ENCODE data around the gene HMCN1.

Gene HMCN1

DNA sequence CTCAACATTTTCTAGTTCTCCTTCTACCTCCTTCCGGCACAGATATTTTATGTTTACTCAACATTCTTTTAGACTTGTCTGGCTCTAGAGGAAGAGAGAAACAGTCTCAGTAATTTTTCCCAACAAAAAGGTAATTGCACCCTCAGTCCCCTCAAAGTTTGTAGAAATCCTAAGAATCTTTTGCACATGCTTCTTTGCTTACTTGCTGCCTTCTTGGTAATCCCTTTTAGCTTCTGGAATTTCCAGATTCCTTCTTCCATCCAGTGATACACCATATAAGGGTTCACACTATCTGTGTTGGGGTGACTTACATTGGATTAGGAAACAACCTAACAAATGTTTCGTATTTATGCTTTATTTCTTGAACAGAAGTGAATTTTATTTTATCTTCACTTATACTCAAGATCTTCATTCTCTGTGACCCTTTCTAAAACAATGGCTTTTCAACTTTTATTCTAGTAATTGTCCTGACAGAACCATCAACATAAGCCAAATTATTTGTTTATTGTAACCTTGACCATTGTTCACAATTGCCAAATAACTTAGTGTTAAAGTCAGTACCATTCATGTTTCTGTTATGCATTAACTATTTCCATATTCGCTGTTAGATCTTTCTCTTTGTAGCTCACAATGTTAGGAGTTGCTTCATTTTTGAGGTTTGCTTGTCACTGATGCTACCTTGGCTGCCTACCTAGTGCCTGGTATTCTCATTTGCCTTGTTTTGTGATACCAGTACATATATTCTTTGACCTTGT, 238.1 kb downstream of the HMCN1 start:
- DNase-seq, result no peak

DNA sequence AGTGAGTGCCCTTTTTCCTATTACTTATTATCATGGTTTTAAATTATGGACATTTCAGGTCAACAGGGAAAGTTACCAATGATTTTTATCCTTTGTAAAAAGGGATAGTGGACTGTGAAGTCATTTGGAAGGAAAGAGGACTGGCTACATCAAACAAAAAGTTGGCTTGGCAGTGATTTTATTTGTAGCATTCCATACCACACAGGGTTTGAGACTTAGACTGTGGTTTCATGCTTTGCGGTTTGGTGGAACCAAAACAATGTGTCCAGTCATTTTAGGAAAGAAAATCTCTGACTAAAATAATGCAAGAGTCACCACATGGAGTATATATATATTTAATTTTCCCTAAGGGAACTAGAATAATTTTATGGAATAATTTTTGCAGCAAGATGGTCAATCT, 239.5 kb downstream of the HMCN1 start:
- DNase-seq, result no peak

DNA sequence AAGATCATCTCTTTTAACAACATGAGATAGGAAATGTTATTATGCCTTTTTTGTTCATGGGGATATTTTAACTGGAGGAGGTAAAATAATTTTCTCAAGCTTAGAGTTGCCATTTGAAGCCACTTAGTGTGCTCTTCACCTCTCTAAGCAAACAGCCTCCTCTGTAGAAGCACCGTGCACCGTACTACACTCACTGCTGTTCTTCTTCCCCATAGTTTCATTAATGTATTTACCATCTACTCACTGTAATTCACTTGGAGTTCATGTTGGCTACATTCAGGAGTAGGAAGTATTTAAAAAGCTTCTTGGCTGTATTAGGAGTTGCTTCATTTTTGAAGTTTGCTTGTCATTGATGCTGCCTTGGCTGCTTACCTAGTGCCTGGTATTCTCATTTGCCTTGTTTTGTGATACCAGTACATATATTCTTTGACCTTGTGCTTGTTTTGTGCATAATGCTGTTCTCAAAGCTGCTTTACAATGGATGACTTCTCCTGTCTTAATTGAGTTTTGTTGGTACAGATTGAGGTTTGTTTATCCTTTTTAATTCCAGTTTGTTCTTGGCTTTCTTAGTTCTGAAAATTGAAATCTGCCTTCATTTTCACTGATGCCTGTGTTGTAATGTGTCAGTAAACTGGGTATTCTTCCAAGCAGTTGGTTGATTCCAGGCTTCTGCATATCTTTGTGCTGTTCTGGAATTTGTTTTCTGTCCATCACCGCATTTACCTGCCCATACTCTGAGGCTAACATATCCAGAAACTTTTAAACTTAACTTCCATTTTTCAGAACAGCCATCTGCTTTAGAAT, 240.4 kb downstream of the HMCN1 start:
- DNase-seq, result no peak

DNA sequence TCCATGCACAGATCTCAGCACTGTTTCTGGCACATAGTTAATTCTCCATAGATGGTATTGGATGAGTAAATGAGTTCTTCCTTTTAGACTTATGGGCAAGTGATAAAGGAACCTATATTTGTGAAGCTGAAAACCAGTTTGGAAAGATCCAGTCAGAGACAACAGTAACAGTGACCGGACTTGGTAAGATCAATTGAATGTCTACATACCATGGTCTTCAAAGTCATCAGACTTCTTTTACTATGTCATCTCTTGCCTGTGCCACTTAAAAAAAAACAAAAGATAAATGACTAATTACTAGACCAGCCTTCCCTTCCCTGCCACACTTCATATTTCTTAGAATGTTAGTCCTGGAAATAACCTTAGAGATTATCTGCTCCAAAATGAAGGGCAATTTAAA, 246.7 kb downstream of the HMCN1 start:
- DNase-seq, result no peak

DNA sequence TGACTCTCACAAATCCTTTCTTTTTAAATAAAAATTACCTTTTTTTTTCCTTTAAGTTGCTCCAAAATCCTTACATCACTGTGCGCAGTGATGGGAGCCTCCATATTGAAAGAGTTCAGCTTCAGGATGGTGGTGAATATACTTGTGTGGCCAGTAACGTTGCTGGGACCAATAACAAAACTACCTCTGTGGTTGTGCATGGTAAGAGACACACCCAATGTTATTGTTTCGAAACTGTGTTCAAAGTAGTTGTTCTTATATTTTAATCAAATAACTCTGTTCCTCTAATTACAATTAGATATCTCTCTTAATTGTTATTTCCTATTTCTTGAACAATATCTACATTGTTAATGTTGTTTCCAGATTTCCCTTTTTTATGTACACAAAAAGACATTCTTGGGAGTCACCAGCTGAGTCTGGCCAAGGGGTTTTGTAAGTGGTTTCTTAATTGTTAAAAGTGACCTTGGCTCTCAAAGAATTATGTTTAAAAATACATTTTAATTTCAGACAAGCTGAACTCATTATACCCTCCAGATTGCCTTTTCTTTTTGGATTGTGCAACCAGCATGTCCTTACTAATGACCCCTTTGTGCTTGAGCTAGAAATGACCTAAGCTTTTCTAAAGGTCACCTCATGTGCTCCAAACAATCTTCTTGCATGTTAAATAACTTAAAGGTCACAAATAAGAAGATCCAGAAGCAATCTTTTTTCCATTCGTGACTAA, 250.1 kb downstream of the HMCN1 start:
- no peak for DNase-seq

DNA sequence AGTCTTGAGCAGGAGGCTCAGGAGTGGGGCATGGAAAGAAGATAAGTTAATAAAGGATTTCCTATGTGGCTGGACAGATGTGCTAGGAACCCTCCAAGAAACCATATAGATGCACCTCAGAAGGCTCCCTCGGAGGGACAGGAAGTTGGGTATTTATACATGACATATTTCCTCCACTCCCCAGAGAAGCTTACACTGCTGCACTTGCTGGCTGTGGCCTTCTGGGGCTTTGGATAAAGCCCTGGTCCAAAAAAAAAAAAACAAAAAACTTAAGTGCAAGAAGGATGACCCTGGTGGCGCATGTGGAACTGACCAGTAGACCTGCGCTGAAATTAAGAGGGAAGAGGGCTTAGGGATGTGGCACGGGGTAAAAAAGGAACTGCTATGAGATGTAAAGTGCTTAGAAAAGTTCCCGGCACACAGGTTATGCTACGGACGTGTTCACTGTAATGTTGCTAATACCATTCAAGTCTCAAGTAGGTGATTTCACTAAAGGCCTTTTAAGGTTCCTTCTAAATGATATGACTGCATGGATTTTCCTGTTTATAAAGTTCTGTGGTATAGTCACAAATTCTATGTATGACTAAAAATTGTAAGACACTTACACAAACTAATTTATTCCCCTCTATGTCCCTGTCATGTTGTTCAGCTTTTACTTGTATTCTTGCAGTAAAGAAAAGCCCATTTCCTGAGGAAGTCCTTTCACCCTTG, 253.6 kb downstream of the HMCN1 start:
- no peak for DNase-seq

DNA sequence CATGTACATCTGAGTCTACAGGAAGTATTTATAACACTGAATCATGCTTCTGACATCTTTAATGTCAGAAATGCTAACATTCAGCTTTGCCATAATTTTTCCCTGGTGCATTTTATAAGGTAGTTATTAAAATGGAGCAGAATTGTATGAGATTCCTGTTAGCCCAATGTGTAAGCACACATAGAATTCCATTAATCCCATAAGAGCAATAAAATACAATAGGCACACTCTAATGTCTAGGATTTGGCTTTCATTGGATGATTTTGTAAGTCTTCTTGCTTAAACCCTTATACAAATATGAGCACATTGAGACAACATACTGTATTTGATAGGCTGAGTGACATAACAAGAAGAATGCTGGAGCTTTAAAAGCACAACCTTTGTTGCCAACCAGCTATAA, 256.4 kb downstream of the HMCN1 start:
- no peak for DNase-seq

DNA sequence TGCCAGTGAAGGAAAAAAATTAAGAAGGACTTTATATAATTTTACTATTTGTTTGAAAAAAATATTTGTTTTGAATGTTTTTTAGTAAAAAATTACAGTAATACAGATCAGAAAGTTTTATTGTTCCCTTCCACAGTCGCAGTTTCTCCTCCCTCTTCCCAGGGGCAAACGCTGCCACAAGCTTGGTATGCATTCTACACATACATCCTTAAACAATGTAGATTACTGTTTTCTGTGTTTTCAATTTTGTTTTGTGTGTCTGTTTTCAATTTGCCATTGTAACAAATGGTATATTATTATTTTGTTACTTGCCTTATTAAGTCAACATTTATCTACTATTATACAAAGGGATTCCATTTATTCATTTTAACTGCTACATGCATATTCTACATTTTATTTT, 257.1 kb downstream of the HMCN1 start:
- no peak for DNase-seq

DNA sequence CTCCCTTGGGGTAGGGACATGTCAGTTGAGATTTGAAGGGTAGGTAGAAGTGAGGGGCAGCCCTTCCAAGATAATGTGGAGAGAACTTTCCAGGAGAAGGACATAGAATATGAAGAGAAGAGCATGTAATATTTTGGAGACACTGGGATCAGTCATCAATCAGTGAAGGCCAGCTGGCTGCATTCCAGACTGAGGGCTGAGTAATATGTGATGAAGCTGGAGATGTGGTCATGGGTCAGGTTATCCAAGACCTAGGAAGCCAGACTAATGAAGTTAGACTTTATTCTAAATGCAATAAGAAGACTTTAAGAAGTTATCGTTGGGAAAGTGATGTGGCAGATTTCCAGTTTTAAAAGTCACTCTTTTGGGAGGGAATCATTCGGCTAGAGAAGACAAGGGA, 262.0 kb downstream of the HMCN1 start:
- DNase-seq, result no peak

DNA sequence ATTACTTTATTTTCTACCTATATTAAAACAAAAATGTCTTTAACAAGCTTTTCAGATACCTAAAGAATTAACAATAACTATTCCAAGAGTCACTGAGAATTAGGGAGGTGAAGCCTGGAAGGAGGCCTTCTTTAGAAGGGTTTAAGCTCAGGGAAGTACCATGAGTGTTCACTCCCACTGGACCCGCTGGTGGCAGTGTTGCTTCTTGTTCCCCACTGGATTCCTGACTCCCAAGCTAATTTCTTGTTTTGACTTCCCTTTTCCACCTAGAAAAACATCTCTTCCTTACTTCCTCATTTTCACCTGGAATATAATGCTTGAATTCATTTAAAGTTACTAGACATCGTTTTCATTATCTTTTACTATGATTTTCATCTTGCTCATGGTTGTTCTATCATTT, 264.2 kb downstream of the HMCN1 start:
- no peak for DNase-seq

DNA sequence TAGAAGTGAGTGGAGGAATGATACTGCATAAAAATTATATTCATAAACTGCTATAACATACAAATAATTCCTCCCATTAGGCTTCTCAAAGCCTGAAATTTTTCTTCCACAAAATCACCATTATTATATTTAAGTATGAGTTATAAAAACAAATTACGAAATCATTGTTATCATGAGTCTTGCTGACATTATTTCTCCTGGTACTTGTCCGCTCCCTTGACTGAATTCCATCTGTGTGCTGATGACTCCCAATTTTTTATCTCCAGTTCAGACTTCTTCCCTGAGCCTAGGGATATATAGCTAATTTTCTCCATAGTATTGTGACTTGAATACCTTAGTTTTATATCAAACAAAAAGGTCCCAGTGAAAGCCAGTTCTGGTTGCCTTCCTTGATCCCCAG, 268.2 kb downstream of the HMCN1 start:
- no peak for DNase-seq

DNA sequence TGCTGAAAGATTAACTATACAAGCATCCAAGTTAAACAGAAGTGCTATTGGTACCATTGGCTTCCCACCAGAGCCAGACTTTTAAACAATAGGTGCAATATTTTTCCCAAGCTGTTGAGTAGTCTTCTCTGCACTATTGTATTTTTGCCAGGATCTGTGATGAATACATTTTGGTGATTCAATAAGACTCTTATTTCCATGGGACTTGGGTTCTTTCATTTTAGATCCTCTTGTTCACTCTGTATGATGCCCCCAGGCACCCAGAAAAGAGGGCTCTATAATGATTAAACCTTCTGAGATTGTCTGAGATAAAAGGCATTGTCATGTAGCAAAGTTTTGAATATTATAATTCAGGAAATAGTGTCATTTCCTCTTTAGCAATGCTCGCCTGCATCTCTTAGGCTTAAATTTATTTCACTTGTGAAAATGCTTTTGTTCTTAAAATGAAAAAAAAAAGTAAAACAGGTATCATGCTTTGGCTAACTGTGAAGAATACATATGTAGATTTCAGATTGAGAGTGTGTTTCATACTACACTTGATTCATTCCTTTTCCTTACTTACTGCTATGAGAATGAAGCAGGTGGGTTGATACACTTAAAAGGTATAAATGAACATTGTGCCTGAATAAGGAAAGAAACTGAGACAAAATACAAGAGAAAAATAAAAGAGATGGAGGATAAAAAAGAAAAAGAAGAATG, 275.0 kb downstream of the HMCN1 start:
- no peak for DNase-seq

DNA sequence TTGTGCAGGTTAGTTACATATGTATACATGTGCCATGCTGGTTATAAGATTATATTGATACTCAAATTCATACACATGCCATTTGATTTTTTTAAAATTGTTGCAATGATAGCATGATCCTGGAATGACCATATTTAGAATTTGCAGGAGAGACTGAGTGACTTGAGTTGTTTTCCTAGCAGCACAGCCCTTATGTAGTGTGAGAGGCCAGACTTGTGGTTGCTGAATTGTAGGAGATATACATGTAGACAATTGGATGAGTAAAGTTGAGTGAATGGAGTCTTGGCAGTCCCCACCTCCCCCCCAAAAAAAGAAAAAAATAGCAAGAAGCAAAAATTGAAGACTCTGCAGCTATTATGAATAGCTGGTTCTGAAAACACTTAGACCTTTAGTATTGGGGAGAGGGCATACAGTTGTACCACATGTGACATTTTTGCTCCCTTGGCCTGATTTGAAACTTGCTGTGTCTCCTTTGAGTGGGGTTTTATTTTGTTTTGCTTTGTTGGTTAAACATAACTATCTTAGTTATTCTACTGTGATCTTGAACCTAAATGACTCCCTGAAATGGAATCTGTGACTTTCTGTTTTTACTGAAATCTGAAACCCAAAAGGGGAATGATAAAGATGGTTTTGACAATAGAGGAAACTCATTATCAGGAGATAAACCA, 280.3 kb downstream of the HMCN1 start:
- no peak for DNase-seq

DNA sequence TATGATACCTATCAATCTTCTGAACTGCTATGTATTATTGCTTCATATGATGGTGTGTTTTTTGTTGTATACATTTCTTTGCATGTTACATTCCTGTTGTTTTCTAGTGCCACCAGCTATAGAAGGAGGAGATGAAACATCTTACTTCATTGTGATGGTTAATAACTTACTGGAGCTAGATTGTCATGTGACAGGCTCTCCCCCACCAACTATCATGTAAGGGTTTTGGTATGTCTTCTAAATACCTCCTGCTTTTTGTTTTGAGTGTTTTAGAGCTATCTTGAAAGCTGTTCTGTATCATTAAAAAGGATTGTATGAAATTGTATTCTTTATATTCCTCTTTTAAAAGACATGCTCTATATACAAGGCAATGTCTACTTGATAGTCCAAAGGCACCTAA, 282.7 kb downstream of the HMCN1 start:
- DNase-seq, result no peak

DNA sequence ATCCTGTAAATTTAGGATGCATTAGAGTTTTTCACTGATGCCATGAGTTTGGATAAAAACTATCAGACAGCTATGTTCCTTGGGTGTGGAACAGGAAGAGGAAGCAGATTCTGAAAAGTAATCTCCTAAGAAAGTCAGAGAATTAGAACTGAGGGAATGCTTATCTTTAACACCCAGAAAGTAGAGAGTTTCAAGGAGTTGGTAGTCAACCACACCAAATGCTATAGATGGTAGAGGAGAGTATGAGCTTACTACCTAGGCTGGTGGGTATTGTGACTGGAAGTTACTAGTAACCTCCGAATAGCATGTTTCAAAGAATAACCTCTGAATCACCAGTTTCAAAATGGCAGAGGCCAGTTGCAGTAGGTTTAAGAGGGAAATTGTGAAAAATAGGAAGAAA, 288.0 kb downstream of the HMCN1 start:
- DNase-seq, result no peak

DNA sequence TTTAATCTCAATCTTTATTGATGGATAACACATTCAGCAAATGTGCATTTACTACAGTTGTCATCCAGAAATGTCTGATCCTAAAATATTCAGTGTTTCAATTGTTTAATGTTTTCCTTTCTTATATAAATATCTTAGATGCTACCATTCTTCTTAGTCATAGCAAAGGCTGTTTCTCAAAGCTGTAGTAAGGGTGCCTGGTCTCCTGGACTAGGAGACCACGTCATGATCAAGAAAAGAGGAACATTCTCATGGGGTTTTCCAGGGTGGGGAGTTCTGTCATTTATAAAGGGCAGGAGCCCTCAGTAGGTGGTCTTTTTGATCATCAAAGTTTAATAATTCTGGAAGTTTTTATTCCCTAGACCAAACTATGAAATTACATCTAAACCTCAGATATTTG, 292.8 kb downstream of the HMCN1 start:
- DNase-seq, result no peak

DNA sequence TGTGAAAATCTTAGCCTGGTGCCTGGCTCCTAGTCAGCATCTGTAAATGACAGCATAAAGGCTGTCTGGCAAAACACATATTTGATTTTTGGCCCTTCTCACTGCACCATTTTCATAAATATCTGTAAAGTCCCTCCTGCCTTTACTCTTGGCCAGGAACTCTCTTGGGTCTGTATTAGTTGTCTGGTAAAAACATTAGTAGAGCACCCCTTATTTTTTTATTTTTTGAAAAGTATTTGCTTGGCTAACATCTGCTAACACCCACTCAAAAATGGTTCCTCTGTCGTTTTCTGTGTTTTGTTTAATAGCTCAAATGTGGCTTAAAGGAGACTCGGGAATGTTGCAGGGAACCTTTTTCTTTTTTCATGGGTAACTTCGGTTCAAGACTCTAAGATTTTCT, 293.4 kb downstream of the HMCN1 start:
- DNase-seq, result no peak

DNA sequence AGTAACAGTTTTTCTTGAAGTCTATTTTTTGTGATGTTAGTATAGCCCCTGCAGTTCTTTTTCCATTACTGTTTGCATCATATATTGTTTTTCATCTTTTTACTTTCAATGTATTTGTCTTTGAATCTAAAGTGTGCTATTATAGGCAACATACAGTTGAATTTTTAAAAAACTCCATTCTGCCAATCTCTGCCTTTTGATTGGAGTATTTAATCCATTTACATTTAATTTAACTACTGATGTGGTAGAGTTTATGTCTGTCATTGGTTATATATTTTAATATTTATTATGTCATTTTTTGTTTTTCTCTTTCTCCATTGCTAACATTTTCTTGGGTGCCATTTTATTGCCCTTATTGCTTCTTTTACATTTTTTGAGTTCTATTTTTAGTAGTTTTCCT, 296.3 kb downstream of the HMCN1 start:
- no peak for DNase-seq

DNA sequence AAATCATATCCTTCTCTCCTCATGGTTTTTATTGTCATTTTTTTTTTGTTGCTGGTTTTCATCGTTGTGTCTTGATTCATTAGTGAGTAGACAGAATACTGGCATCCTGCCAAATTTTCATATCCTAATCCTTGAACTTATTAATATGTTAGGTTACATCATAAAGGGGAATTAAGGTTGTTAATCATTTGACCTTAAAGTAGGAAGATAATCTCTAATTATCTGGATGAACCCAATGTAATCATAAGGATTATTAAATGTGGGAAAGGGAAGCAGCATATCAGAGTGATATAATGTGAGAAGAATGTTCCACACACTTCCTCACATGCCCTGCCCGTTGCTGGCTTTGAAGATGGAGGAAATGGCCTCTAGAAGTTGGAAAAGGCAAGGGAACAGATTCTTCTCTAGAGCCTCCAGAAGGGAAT, 299.7 kb downstream of the HMCN1 start:
- DNase-seq, result no peak

DNA sequence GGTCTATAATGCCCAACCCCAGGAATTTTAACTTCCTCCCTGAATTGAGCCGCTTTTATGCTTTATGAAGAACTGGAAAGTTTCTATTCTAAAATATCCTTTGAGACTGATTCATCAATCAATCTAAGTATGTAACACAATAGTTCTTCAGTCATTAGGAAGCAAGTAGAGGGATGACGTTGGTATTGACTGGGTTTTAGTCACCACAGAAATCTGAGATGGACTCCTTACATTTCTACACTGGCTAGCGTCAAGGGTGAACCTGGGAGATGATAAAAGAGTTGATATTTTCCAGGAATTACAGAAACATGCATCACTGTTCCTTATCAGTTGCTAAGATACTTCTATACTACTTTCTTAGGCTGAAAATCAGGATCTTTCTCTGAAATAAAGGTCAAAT, 308.0 kb downstream of the HMCN1 start:
- DNase-seq, result no peak

DNA sequence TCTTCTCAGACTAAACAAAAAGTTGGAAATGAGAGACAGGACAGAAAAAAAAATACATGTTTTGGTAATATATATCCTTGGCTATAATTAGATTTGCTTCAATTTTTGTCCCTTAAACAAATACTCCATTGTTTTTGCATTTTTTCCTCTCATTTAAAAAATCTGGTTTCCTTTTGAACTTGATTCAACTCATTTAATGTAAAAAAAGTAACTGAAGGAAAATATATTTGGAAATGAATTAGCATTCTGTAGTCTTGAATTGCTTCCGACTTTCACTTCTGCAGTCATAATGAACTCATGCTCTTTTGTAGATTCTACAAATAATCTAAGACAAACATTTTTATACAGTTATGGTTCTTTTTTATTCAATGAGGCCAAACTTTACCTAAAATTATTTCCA, 309.1 kb downstream of the HMCN1 start:
- no peak for DNase-seq

DNA sequence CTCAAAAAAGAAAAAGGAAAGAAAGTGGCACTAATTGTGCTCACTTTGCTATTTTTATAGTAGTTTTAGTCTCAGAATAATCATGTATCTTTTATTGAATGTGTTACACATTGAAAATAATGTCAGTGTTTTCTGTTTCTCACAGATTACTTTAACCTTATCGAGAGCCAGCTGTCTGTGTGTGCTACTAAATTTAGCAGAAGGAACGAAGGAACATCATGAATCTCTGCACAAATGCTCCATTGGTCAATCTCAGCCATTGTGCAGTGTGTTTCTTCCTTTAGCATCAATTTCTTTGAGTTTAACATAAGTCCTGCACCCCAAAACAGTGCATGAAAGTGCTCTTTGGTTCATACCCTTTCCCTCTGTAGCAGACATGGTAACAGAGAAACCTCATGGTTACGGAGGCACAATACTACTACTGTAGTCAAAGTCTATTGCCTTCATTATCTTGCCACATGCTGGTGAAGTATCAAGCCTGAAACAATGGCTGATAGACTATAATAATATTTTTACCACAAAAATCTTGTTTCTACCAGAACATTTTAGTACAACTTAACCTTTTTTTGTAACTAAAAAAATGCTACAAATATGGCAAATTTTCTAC, 310.0 kb downstream of the HMCN1 start:
- DNase-seq, result no peak

Data from NCI-H1436 (cell line).